Measurements from ENCODE around the gene ASTN2.

ASTN2 gene

DNA sequence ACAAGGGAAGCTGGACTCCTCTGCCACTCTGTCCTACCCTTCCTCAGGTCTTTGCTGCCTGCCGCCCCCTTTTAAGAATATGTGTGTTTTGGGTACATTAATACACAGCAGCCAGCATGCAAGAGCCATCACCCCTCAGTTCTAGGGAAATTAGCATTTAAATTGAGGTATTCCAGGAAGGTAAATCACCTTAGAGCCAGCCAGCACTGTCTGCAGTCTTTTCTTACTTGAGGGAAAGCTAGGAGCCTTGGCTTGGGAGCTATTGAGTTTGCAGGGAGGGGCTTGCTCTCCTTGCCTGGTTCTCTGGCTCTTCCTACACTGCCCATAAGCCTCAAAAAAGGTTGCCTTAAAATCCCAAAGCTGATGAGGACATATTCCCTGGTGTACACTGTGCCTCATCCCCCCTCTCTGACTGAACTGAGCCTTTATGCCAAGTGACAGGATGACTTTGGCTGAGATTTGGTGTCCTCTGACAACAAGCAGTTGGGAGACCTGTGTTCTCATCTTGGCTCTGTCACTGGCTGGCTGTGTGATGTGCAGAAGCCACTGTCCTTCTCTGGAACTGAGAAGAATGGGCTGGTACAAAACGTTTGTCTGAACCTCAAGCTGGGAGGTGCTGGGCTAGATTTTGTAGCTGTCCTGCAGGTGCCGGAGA lies 673.6 kb downstream of the ASTN2 start:
- no peak for DNase-seq (ENCODE audit: low spot score)

DNA sequence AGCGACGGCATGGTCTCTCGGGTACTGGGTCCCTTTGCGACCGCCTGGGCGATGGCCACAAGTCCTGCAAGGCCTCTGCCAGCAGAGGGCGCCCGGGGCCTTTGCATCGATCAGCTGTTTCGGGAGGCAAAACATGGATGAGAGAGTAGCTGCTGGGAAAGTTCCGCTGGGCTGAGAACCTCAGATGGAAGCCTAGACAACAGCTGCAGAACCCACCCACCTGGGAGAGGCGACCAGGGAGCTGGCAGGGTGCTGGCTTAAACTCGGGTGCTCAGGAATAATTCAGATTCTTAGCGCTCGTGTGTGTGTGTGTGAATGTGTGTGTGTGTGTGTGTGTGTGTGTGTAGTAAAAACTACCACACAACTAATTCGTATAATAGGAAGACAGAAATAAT lies 677.7 kb downstream of the ASTN2 start:
- DNase-seq (ENCODE audit: low spot score) = peak; percentile 80

DNA sequence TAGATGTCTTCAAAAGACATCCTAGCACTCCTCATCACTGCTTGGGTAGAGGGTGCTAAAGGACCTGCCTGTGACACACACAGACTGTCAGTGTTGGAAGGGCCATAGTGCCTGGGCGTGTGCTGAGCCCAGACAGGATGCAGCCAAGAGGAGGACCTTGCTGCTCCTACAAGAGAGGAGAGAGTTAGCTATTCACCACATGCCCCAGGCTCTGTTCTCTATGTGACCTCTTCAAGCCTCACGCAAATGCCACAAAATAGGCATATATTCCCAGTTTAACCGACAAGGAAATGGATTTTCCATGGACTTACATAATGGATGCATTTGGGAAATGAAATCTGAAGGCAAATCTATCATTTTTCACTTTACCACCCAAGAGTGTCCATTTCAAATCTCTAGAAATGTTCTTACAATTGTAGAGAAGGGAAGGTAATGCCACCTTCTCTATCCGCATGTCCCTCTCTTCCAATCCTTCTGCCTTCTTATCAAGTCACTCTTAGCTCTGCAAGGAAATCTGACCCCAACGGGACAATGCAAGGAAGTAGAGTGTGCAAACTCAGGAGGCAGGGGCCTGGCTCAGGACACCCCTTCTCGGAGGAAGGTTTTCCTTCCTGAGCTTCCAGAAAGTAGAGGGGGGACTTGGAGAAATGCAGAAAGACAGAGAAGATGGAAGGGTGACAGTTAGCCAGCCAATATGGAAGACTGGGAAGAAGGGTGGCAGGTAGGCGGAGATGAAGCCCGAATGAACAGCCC lies 678.3 kb downstream of the ASTN2 start:
- DNase-seq (ENCODE audit: low spot score) = no peak

DNA sequence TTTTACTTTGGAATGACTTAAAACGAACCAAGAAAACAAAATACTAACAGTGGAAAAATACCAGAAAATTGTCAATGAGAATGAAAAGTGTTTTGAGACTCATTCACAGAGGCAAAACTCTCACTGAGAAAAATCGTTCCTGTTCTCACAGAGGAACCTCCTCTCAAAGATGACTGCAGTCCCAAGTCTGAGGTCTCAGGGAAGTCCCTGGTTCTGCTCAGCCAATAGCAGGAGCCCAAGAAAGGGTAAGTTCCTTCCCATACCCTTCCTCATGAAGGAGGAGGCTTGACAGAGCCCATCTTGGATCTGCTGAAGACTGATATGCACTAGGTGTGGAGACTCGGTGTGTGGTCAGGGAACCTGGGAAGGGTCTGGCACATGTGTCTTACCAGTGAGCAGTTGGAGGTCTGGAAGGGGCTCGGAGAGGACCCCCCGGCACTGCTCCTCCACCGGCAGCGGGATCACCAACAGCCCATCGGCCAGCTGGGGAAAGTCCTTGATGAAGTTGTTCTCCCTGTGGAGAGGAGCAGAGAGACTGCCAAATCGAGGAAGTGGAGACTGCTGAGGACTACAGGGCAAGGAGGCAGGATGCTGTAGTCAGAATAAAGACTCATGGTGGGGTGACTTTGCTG lies 681.7 kb downstream of the ASTN2 start:
- DNase-seq (ENCODE audit: low spot score) = no peak

DNA sequence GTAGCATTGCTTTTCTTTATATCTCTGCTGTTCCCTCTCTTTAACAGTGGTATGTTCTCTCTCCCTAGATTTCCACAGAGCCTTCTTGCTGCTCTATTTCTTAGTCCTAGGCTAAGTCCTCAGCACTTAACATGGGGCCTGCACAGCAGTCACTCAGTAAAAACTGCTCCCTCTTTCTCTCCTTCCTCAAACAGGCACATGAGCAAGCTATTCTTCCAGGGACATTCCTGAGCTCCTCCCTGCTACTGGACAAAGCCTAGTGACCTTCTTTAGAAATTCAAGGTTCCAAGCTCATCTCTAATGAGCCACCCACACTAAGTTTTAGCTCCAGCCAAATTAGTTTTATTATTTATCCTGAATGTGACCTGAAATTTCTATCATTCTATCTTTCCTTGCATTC lies 688.3 kb downstream of the ASTN2 start:
- no peak for DNase-seq (ENCODE audit: low spot score)

DNA sequence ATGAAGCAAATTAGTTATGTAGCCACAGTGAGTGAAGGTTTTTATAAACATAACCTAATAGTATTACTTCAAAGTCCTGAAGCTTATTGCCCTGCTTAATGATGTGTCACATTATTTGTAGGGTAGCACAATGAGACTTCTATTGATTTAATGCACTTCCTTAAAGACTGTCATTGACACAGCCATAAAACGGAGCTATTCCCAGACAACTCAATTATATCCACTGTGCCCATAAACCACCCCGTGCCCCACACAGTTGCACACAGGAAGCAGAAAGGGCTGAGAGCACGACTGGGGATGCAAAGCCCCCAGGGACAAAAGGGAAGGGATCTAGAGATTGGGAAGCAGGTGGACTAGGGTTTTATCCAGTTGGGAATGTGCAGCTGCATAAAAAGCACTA lies 690.7 kb downstream of the ASTN2 start:
- no peak for DNase-seq (ENCODE audit: low spot score)

DNA sequence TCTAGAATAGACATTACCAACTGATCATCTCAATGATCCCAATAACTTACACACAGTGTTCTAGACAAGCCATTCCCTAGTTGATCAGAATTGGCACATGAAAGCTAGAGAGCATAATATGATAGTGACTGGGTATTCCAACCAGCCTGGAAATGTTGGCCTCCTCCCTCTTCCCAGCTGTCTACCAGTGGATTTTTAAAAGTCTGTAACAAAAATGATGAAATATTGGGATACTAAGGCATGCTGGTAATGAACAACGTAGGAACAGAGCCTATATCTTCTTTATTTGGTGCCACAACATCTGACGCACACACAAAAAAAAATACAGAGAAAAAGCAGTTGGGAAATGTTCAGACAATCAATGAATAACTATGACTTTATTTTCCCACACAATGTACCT lies 692.9 kb downstream of the ASTN2 start:
- no peak for DNase-seq (ENCODE audit: low spot score)

DNA sequence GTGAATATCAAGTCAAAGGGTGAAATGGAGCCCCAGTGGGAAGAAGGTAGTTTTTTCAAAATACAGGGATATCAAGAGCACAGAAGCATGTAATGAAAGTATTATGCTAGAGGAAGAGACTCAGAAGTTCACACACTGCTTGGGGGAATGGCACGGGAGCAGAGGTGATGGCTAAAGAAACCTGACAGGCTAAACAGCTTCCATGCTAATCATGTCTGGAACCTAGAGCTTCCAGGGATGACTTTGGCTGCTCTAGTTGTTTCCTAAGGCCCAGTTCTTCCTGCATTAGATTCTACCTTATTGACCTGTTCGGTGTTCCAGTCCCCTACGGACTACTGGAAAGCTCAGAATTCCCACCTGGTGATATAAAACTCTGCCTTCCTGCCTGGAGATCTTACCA lies 693.4 kb downstream of the ASTN2 start:
- DNase-seq (ENCODE audit: low spot score) = no peak

DNA sequence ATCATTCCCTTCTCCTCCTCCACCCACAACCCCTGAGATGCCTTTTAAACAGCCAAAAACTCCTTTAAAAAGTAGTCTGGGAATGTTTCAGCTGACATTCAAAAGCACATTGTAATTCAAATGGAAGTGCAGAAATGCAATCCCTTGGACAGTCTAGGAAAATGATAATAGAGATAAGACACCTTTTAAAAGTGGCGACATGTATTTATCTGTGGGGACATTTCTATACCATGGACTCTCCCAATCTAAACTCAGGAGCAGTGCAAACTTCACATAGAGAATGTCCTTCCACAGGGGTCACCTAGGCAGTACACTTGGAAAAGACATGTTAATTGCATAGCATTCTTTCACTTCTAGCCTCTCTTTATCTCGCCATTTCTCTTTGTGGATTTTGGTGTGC lies 694.7 kb downstream of the ASTN2 start:
- DNase-seq (ENCODE audit: low spot score) = no peak

DNA sequence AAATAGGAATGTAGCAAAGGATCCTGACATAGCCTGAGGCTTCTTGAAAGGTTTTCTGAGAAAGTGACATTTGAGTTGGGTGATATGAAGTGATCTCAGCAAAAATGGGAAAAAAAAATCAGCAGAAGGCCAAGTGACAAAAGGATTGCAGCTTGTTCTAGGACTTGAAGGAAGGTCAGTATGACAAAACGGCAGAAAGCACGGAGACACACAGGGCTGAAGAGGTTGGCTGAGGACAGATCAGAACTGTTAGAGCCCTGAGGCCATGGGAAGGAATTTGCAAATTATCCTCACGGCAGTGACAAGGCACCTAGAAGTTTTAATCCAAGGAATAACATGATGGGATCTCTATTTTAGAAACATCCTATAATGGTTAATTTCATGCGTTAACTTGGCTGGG lies 696.7 kb downstream of the ASTN2 start:
- DNase-seq (ENCODE audit: low spot score) = no peak

DNA sequence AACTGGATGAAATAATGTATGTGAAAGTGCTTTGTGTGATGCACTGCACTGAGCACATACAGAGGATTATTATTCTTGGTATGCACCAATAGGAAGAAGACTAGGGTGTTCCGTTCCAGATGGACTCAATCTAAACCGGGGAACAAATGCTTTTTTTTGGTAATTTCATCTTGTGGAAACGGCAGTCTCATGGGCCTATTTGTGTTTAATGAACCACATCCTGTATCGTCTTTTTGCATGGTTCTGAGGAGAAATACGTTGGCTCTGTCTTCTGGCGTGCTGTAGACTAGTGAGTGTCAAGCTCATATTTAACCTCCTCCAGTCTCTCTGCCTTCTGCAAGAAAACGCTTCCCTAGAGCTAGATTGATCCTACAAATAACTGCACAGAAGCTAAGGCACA lies 697.7 kb downstream of the ASTN2 start:
- DNase-seq (ENCODE audit: low spot score) = no peak

DNA sequence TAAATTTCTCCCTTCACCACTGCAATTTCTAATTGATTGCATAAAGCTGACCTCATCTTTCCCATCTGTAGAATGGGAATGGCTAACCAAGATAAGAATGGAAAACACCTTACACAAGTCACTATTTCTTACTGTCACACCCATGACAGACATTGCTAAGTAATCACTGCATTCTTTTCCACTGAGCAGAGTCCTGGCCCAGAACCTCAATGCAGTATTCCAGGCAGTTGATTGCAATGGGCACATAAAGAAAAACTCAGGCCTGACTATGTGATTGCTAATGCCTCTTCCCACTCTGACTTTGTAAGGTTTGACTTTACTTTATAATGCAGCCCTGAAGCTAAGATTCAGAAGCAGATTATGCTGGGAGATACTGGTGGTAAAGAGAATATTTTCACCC lies 698.4 kb downstream of the ASTN2 start:
- no peak for DNase-seq (ENCODE audit: low spot score)

DNA sequence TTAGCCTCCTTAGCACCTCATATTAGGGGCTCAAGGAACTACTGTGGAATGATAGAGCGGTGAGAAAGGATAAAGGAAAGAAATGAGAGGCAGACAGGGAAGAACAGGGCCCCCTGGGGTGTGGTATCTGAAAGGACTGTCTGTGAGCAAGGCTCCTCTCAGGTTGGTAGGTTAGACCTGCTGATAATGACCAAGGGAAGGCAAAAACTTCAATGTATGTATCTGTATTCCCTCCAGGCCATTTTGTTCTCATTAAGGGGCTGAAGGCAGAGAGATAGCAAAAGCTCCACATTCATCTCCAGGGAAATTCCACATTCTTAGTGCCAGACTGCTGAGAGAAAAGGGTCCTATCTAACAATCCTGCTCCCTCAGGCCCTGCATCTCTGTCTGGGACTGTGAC lies 699.1 kb downstream of the ASTN2 start:
- DNase-seq (ENCODE audit: low spot score) = no peak

DNA sequence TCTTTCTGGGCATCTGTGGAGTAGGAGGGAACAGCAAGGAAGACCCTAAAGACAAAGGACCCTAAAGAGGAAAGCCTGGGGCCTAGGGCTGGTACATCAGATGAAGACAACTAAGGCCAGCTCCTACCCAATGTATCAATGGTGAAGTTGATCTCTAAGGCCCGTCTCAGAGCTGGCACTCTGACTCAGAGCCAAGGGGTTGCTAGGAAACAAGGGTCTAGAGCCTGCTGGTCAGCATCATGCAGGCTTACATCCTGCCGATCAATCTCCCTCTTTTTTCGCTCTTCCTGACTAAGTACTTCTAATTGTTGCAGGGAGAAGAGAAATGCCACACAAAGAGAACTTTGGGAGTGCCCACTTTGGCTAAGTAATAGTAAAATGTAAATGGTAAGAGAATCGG lies 701.6 kb downstream of the ASTN2 start:
- DNase-seq (ENCODE audit: low spot score) = no peak

DNA sequence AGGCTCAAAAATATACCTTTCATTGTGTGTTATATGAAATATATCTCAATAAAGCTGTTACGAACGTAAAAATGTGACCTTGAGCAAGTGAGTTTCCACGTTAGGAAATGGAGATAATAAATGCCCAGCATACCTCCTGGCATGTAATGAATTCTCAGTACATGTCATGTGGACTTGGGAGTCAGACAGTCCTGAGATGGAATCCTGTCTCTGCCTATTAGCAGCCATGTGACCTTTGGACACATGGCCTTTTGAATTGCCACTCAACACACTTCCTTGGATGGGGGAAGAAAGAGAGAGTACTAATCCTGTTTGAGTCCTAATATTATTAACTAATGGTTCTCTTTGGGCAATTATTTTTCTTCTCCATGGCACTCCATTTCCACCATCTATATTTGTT lies 702.1 kb downstream of the ASTN2 start:
- DNase-seq (ENCODE audit: low spot score) = no peak

DNA sequence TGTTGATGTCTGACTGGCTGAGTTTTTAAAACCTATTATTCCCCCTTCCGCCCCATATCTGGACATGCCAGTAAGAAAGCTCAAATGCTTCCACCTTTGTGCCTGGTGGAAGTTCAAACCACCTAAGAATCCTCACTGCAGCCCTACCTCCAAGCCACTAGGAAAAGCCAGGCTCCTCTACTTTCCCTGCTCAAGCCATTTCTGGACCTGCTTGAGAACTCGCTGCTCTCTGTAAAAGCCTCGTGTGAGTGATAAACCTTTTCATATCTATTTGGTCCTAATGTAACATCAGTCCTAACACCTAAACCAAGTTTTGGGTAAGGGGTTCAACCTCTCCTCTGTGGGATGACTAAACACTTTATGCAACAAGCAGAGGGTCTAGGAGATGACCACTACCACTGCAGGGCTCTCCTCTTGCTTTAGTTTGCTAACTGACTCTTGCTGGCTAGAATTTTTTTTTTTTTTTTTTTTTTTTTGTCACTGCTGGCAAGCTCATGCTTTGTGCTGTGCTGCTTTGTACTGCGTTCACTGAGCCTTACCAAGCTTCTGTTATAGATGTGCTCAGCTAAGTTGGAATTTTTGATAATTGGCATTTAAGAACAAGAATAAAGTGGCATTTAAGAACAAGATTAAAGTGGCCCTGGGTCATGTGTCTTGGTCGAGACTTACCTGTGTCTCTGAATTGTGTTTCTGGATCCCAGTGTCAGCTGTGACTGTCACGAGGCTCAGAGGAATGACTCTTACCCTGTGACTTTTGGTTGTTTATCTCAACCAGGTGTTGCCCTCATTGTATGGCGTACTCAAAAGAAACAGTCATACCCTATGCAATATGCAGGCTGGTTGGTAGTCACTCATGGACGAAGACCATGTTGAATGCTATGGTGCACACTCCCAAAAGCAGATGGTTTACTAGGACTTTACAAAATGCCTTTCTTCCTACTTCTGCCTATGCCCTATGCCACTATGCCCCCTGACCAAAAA lies 708.3 kb downstream of the ASTN2 start:
- DNase-seq (ENCODE audit: low spot score) = no peak

DNA sequence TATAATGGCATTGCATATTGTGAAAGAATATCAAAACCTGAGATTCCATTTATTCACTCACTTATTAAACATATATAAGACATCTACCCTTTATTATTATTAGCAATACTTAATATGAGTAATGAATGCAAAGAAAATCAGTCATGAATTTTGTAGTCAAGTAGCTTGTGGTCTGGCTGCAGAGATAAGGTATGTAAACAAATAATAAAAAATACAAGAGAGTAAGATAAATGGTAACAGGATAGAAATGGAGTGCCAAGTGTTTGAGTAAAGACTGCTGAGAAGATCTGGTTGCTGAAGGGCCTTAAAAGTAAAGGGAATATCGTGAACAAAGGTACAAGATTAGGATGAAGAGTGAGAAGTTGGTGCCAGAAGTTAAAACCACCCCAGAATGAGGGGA lies 709.3 kb downstream of the ASTN2 start:
- no peak for DNase-seq (ENCODE audit: low spot score)

DNA sequence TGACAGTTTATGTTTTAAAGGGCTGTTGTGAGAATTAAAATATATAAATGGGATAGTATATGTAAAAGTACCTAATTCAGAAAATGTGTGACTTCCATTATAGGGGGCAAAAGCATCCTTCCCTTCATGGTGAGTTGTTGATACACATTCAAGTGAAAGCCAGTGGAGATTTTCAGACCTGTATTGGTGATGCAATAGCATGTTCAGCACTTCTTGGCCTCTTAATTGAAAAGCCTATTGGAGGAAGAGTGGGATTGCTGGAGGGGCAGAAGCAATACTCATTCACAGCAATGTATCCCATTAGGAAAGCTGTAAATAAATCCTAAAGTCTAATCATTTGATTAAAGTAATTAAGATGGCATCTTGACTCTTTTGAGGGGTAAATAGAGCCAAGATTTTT lies 710.4 kb downstream of the ASTN2 start:
- no peak for DNase-seq (ENCODE audit: low spot score)

DNA sequence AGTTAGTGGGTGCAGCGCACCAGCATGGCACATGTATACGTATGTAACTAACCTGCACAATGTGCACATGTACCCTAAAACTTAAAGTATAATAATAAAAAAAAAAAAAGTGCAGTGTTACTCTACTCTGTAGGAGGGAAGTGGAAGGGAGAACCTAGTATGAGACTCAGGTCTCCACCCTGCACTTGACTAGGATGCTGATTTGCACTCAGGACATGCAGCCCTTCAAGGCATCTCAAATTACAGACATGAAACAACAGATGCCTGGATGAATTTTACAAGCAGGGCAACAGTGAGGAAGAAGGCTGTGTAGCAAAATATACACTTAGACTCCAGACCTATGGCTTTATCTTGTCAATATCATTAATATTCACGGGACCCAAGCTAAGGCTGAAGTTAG lies 711.2 kb downstream of the ASTN2 start:
- DNase-seq (ENCODE audit: low spot score) = no peak

DNA sequence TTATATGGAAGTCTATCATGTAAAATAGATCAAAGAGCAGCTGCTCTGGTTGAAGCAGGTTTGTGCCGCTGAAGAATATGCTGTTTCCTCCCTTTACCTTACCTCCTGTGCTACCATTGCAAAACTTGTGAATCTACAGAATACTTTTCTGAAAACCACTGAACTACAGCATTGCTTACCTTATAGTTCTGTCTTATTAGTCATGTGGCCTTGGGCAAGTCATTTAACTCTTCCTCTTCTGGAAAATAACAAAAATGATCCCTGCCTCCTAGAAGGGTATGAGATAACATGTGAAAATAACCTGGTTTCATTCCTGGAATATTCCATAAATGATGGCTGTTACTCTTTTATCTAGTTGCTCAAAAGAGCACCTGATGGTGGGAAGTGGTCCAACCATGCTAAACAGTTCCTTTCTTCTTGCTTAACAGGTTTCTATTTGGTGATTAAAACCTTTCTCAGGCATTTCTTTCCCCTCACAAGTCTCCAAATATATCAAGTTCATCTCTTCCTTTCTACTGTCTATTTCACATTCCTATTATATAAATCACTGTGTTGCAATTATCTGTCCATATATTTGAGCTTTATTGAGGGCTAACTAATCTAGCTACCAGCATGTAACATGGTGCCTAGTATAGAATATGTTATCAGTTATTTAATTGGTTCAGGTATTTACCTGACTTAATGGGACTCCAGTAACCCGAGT lies 712.8 kb downstream of the ASTN2 start:
- DNase-seq (ENCODE audit: low spot score) = no peak
